AG10803 (cell line): ENCODE data around the gene TMEM178A.

Experiments
- DNase-seq: peaks from one replicate; pipeline ENCODE4 v3.0.0; 2010; ENCODE audit warnings: low read depth
- H3K4me3 ChIP-seq: 2 replicates; pipeline ENCODE4 v1.5.1; 2011; ENCODE audit warnings: mild to moderate bottlenecking, low read length, control low read depth
- CTCF ChIP-seq: conservative IDR thresholded peaks from 2 replicates; pipeline ENCODE4 v1.5.1; 2011; ENCODE audit warnings: mild to moderate bottlenecking, low read length, control low read depth, inconsistent platforms

Gene TMEM178A

GRCh38 chr2:39678170-39678569 lies 12.5 kb downstream of the TMEM178A start:
- no peak overlapping the region for H3K4me3 ChIP-seq
- TF ChIP-seq CTCF = no peak

DNA sequence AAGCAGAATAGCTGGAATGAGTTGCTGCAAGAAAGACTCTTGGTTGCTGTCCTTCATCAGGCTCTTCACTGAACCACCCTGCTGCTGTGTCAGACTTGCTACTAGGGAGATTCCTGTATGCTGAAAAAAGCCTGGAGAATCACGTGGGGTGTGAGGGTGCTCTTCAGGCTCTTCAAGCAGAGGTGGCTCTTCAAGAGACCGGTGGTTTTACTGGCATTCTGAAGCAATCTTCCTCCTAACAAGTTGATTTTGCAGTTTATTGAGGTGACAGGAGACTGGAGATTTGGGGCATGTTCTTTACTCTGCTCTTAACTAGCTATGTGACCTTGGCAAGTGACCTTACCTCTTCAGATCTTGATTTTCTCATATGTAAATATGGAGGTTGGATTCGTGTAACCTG lies 14.1 kb downstream of the TMEM178A start:
- TF ChIP-seq CTCF = no peak
- DNase-seq = no peak
- H3K4me3 ChIP-seq = no peak overlapping the region

More at GRCh38 chr2:39678170-39678569, 12.5 kb downstream of the TMEM178A start:
- no peak for DNase-seq

DNA sequence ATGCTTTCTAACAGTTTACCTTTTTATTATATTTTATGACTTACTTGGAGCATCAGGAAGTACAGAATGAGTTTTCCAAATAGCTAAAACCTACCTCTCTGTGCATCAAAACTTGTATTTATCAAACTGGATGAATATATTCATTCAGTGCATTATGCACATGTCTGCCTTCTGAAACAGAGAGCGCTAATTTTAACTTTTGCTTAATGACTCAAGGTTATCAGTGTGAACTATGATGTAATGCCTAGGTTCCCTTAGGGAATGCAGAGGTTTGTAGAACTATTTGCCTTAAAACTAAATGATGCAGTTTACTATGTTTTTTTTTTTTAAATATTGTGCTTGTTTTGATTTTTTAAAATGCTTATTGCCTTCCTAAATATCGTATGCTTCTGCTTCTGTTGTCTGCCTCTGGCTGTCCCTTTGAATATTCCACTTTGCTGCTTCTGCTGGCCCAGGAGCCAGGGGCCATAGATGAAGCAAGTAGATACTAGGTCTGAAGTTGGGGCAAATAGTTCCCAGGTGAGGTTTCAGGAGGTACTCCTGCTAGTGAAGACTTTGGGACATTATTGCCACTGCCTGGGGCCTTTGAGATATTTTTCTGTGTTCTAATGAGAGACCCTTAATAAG lies 16.5 kb downstream of the TMEM178A start:
- no peak for DNase-seq
- no peak for TF ChIP-seq CTCF
- H3K4me3 ChIP-seq = no peak overlapping the region

DNA sequence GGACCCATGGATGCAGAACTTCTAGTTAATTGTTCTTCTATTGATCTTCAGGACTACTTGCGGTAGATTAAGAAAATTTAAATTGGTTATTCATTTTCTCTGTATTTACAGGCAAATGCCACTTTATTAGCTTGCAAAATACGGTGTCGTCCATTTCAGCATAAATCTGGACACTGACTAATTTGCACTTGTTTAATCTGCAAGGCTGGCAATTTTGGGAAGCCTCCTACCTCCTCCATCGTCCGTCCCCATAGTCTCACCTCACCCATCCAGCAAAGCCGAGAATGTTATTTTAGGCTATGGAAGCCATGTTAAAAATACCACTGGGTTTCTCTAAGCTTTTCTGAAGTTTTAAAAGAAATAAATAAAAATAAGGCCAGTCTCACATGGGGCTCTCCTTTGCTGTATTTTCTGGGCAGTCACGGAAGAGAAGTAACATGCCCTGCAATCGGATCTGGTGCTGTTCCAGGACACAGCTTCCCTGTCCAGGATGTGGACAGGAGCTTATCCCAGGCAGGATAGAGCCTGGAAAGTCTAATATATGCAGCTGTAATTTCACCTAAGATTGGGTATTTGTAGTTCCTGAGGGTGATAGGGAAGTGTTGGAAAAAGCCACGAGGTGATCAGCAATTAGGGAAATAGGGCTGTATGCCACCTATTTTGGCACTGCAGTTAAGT lies 17.4 kb downstream of the TMEM178A start:
- DNase-seq = no peak
- H3K4me3 ChIP-seq = no peak overlapping the region
- no peak for TF ChIP-seq CTCF

DNA sequence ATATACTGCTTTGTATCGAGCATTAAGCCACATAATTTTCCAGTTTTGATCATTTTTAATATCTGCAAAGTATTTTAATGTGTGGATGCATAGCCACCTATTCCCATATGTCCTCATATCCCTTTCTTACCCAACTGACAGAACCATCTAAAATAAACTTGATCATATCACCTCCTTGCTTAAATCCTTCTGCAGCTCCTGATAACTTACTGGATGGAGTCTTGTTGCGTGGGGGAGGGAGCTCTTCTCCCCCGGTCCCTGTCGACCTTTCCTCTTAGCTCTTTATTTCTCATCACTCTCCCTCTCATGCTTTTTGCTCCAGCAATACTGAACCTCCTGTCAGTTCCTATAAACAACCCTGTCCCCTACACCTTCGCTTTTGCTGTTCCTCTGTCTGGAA lies 18.7 kb downstream of the TMEM178A start:
- DNase-seq = no peak
- no peak for TF ChIP-seq CTCF
- H3K4me3 ChIP-seq = no peak overlapping the region

DNA sequence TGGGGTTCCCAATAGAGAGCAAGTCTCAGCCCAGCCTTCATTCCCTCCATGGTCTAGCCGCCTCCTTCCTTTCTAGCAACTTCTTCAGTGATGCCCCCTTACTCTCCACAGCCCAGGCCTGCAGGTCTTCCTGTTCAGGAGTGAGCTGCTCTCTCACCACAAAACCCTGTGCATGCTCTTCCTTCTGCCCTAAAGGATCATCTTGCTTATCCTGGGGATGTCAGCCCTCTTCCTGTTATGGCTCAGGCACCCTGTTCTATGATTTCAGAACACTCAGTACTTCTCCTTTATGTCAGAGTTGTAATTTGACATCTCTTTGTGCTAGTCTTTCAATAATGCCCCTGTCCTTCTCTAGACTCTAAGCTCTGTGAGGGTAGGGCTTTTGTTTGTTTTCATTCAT lies 19.4 kb downstream of the TMEM178A start:
- no peak for DNase-seq
- H3K4me3 ChIP-seq = no peak overlapping the region
- TF ChIP-seq CTCF = no peak

DNA sequence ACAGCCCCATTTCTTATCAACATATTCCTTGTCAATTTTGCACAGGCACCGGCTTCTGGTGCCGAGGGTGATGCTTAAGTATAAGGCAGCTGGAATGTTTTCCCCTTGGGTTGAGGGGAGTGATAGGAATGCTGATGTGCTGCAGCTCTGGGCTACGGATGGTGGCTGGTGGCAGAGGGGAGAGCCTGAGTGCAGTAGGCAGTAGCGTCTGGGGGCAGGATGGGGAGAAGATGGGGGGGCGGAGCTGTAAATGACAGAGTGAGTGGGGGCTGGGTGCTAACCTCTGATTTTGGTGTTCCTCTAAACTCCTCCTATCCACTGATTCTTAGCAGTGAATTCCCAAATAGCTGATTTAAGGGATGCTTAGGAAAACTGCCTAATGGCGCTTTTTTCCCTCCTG lies 20.7 kb downstream of the TMEM178A start:
- no peak for TF ChIP-seq CTCF
- DNase-seq = no peak
- no peak overlapping the region for H3K4me3 ChIP-seq
